ENCODE data around the gene OSBP2. TPM values are rescaled to one million over a fixed set of nuclear protein-coding genes. Genes with fewer than 3 reads are reported as not detected.

Gene OSBP2
- total and polyA plus RNA-seq, 2 experiments from 2014 or later, result 2.1 to 2.9 TPM

GRCh38 chr22:30841273-30841672, 146.6 kb downstream of the OSBP2 start:
- no peak overlapping the region for H3K4me3 Mint-ChIP-seq
- TF ChIP-seq, protein P1, sequence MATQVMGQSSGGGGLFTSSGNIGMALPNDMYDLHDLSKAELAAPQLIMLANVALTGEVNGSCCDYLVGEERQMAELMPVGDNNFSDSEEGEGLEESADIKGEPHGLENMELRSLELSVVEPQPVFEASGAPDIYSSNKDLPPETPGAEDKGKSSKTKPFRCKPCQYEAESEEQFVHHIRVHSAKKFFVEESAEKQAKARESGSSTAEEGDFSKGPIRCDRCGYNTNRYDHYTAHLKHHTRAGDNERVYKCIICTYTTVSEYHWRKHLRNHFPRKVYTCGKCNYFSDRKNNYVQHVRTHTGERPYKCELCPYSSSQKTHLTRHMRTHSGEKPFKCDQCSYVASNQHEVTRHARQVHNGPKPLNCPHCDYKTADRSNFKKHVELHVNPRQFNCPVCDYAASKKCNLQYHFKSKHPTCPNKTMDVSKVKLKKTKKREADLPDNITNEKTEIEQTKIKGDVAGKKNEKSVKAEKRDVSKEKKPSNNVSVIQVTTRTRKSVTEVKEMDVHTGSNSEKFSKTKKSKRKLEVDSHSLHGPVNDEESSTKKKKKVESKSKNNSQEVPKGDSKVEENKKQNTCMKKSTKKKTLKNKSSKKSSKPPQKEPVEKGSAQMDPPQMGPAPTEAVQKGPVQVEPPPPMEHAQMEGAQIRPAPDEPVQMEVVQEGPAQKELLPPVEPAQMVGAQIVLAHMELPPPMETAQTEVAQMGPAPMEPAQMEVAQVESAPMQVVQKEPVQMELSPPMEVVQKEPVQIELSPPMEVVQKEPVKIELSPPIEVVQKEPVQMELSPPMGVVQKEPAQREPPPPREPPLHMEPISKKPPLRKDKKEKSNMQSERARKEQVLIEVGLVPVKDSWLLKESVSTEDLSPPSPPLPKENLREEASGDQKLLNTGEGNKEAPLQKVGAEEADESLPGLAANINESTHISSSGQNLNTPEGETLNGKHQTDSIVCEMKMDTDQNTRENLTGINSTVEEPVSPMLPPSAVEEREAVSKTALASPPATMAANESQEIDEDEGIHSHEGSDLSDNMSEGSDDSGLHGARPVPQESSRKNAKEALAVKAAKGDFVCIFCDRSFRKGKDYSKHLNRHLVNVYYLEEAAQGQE (IDR thresholded peaks at IDR 0.05; ENCODE audit: unreplicated experiment), result no peak
- TF ChIP-seq, protein P2, sequence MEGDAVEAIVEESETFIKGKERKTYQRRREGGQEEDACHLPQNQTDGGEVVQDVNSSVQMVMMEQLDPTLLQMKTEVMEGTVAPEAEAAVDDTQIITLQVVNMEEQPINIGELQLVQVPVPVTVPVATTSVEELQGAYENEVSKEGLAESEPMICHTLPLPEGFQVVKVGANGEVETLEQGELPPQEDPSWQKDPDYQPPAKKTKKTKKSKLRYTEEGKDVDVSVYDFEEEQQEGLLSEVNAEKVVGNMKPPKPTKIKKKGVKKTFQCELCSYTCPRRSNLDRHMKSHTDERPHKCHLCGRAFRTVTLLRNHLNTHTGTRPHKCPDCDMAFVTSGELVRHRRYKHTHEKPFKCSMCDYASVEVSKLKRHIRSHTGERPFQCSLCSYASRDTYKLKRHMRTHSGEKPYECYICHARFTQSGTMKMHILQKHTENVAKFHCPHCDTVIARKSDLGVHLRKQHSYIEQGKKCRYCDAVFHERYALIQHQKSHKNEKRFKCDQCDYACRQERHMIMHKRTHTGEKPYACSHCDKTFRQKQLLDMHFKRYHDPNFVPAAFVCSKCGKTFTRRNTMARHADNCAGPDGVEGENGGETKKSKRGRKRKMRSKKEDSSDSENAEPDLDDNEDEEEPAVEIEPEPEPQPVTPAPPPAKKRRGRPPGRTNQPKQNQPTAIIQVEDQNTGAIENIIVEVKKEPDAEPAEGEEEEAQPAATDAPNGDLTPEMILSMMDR (conservative IDR thresholded peaks at IDR 0.05; ENCODE audit: low read depth in 2 of 2), result no peak
- TF ChIP-seq POLR2AphosphoS5 (IDR thresholded peaks at IDR 0.05; ENCODE audit: low read depth) (no peak), NANOG (IDR thresholded peaks at IDR 0.05; ENCODE audit: borderline replicate concordance) (no peak), CREB1 (CRISPR knock-in tag; IDR thresholded peaks at IDR 0.05; ENCODE audit: low read depth) (no peak), EZH2phosphoT487 (IDR thresholded peaks at IDR 0.05; ENCODE audit: unreplicated experiment) (no peak), ETS1 (IDR thresholded peaks at IDR 0.05) (no peak), ZNF331 (CRISPR knock-in tag; IDR thresholded peaks at IDR 0.05; ENCODE audit: low read depth) (no peak), ZNF114 (CRISPR knock-in tag; IDR thresholded peaks at IDR 0.05) (no peak), JUNB (IDR thresholded peaks at IDR 0.05; ENCODE audit: unreplicated experiment) (no peak)
- TF ChIP-seq, protein P3, sequence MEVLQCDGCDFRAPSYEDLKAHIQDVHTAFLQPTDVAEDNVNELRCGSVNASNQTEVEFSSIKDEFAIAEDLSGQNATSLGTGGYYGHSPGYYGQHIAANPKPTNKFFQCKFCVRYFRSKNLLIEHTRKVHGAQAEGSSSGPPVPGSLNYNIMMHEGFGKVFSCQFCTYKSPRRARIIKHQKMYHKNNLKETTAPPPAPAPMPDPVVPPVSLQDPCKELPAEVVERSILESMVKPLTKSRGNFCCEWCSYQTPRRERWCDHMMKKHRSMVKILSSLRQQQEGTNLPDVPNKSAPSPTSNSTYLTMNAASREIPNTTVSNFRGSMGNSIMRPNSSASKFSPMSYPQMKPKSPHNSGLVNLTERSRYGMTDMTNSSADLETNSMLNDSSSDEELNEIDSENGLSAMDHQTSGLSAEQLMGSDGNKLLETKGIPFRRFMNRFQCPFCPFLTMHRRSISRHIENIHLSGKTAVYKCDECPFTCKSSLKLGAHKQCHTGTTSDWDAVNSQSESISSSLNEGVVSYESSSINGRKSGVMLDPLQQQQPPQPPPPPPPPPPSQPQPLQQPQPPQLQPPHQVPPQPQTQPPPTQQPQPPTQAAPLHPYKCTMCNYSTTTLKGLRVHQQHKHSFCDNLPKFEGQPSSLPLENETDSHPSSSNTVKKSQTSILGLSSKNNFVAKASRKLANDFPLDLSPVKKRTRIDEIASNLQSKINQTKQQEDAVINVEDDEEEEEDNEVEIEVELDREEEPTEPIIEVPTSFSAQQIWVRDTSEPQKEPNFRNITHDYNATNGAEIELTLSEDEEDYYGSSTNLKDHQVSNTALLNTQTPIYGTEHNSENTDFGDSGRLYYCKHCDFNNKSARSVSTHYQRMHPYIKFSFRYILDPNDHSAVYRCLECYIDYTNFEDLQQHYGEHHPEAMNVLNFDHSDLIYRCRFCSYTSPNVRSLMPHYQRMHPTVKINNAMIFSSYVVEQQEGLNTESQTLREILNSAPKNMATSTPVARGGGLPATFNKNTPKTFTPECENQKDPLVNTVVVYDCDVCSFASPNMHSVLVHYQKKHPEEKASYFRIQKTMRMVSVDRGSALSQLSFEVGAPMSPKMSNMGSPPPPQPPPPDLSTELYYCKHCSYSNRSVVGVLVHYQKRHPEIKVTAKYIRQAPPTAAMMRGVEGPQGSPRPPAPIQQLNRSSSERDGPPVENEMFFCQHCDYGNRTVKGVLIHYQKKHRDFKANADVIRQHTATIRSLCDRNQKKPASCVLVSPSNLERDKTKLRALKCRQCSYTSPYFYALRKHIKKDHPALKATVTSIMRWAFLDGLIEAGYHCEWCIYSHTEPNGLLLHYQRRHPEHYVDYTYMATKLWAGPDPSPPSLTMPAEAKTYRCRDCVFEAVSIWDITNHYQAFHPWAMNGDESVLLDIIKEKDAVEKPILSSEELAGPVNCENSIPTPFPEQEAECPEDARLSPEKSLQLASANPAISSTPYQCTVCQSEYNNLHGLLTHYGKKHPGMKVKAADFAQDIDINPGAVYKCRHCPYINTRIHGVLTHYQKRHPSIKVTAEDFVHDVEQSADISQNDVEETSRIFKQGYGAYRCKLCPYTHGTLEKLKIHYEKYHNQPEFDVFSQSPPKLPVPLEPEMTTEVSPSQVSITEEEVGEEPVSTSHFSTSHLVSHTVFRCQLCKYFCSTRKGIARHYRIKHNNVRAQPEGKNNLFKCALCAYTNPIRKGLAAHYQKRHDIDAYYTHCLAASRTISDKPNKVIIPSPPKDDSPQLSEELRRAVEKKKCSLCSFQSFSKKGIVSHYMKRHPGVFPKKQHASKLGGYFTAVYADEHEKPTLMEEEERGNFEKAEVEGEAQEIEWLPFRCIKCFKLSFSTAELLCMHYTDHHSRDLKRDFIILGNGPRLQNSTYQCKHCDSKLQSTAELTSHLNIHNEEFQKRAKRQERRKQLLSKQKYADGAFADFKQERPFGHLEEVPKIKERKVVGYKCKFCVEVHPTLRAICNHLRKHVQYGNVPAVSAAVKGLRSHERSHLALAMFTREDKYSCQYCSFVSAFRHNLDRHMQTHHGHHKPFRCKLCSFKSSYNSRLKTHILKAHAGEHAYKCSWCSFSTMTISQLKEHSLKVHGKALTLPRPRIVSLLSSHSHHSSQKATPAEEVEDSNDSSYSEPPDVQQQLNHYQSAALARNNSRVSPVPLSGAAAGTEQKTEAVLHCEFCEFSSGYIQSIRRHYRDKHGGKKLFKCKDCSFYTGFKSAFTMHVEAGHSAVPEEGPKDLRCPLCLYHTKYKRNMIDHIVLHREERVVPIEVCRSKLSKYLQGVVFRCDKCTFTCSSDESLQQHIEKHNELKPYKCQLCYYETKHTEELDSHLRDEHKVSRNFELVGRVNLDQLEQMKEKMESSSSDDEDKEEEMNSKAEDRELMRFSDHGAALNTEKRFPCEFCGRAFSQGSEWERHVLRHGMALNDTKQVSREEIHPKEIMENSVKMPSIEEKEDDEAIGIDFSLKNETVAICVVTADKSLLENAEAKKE (CRISPR knock-in tag; IDR thresholded peaks at IDR 0.05), result no peak
- Histone ChIP-seq H3K9me2 (ENCODE audit: insufficient read depth) (no peaks in the 10 kb centered on the region), H3K4me1 (ENCODE audit: insufficient read depth) (no peaks in the 10 kb centered on the region), H3K27ac (ENCODE audit: low read depth) (no peak overlapping the region), H4K20me1 (replicated peaks; ENCODE audit: insufficient read depth) (no peaks in the 10 kb centered on the region; the same call in 1 of the 2 replicates), H3K79me2 (replicated peaks; ENCODE audit: insufficient read depth) (no peaks in the 10 kb centered on the region), H3F3A (replicated peaks; ENCODE audit: low read depth) (no peaks in the 10 kb centered on the region), H3K27me3 (ENCODE audit: insufficient read depth) (no peaks in the 10 kb centered on the region), H3K4me3 (no peak overlapping the region), H3K4me2 (no peak overlapping the region), H3K36me3 (ENCODE audit: insufficient read depth) (no peaks in the 10 kb centered on the region), H2AFZ (no peak overlapping the region)
- no peak overlapping the region for H3K27ac Mint-ChIP-seq
- ATAC-seq (no peak), DNase-seq (ENCODE audit: low spot score) (no peak)
- peaks cover 8% of the 10 kb centered on the region; the same call in 2 of the 3 replicates for H3K9me3 Mint-ChIP-seq
- H3K36me3 Mint-ChIP-seq (ENCODE audit: low read depth), result no peaks in the 10 kb centered on the region
- H3K4me1 Mint-ChIP-seq, result no peaks in the 10 kb centered on the region
- no peaks in the 10 kb centered on the region for H3K27me3 Mint-ChIP-seq (ENCODE audit: insufficient read depth, low read depth, poor library complexity)
